Measurements from ENCODE around the gene MGARP.
"Not testable (repeated sequence)": the region's sequence is repeated elsewhere in the genome, so short reads cannot be mapped to it uniquely, and the experiment has no call there.

MGARP gene

GRCh38 chr4:139315221-139315675 lies 35.2 kb upstream of the MGARP start:
- Histone ChIP-seq H3K4ac (ENCODE audit: low read depth, low read length) (peak overlapping the region; percentile 95), H3K79me2 (ENCODE audit: control insufficient read depth, insufficient read depth, low read length, poor library complexity) (peaks cover 11% of the 10 kb centered on the region), H2BK5ac (ENCODE audit: low read depth, low read length, poor library complexity) (no peak overlapping the region), H2AFZ (ENCODE audit: insufficient read depth, low read length, poor library complexity) (no peak overlapping the region), H3K27me3 (ENCODE audit: insufficient read depth, low read length) (no peaks in the 10 kb centered on the region), H3K79me1 (ENCODE audit: low read length) (no peaks in the 10 kb centered on the region), H3K4me2 (ENCODE audit: low read length) (no peak overlapping the region), H3K23ac (ENCODE audit: low read length) (no peak overlapping the region), H2BK12ac (ENCODE audit: low read length) (no peak overlapping the region), H4K8ac (ENCODE audit: low read depth, low read length) (no peak overlapping the region), H4K12ac (ENCODE audit: low read depth, low read length) (no peak overlapping the region), H3K36me3 (ENCODE audit: control insufficient read depth in 1 of 2, insufficient read depth in 2 of 2, low read length in 2 of 2) (no peaks in the 10 kb centered on the region), H3K4me1 (ENCODE audit: control insufficient read depth in 1 of 2, insufficient read depth in 2 of 2, low read length in 2 of 2) (no peaks in the 10 kb centered on the region), H4K91ac (ENCODE audit: low read depth, low read length) (no peak overlapping the region), H3K27ac (ENCODE audit: low read depth, low read length) (no peak overlapping the region), H3K9me3 (ENCODE audit: insufficient read depth, low read depth, low read length) (no peaks in the 10 kb centered on the region), H3K4me3 (ENCODE audit: low read depth, low read length) (no peak overlapping the region), H2AK5ac (ENCODE audit: low read length) (no peak overlapping the region), H3K9ac (ENCODE audit: low read length) (no peak overlapping the region), H2BK120ac (ENCODE audit: insufficient read depth, low read length, poor library complexity) (no peak overlapping the region), H3K14ac (ENCODE audit: low read length) (no peak overlapping the region), H3K18ac (ENCODE audit: low read length) (peak overlapping the region; percentile 2)
- DNase-seq: no peak
- no CpG with 5 or more reads among the region's 13 CpGs for whole genome bisulfite sequencing (ENCODE audit: extremely low coverage, insufficient coverage, insufficient read length)

DNA sequence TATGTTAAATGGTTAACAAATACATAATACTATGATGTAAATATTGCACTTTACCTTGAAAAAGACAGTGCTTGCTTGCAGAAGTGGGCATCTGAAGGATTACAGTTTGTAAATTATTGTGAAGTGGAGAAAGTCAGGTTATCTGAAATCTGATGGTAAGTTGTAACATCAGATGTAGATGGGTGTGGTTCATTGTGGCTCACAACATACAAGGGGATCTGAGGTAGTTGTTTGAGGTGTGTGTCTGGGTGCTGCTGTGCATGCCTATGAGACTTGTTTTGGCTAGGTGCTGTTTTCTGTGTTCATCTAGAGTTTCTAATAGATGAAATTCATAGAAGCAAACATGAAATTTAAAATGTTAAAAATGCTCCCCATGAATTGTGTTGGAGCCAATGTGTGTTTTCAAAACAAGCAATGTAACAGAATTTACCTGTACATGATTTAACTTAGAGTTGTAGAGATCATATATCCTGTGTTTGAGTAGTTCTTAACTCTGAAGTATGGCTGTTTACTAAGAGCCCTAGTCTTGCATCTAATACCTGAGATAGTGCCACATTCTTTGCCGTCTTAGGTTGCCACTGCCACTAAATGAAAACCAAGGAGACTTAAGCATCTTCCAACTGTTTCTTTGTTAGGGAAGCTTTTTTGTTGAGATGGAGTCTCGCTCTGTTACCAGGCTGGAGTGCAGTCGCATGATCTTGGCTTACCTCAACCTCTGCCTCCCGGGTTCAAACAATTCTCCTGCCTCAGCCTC lies 34.2 kb upstream of the MGARP start:
- no peak overlapping the region for H3K23ac ChIP-seq (ENCODE audit: low read length)
- H3K27me3 ChIP-seq (ENCODE audit: insufficient read depth, low read length): no peaks in the 10 kb centered on the region
- no peaks in the 10 kb centered on the region for H3K36me3 ChIP-seq (ENCODE audit: control insufficient read depth in 1 of 2, insufficient read depth in 2 of 2, low read length in 2 of 2)
- H3K4me3 ChIP-seq (ENCODE audit: low read depth, low read length): no peak overlapping the region
- H3K14ac ChIP-seq (ENCODE audit: low read length): no peak overlapping the region
- H3K27ac ChIP-seq (ENCODE audit: low read depth, low read length): no peak overlapping the region
- no peak overlapping the region for H4K12ac ChIP-seq (ENCODE audit: low read depth, low read length)
- no peak overlapping the region for H2BK120ac ChIP-seq (ENCODE audit: insufficient read depth, low read length, poor library complexity)
- no peaks in the 10 kb centered on the region for H3K79me1 ChIP-seq (ENCODE audit: low read length)
- H4K8ac ChIP-seq (ENCODE audit: low read depth, low read length): no peak overlapping the region
- DNase-seq: no peak
- H2BK5ac ChIP-seq (ENCODE audit: low read depth, low read length, poor library complexity): no peak overlapping the region
- no peak overlapping the region for H2BK12ac ChIP-seq (ENCODE audit: low read length)
- H2AFZ ChIP-seq (ENCODE audit: insufficient read depth, low read length, poor library complexity): no peak overlapping the region
- H3K4me1 ChIP-seq (ENCODE audit: control insufficient read depth in 1 of 2, insufficient read depth in 2 of 2, low read length in 2 of 2): no peaks in the 10 kb centered on the region
- no peak overlapping the region for H3K4me2 ChIP-seq (ENCODE audit: low read length)
- peak overlapping the region; percentile 78 for H3K4ac ChIP-seq (ENCODE audit: low read depth, low read length)
- peaks cover 11% of the 10 kb centered on the region for H3K79me2 ChIP-seq (ENCODE audit: control insufficient read depth, insufficient read depth, low read length, poor library complexity)
- H2AK5ac ChIP-seq (ENCODE audit: low read length): no peak overlapping the region
- H3K9me3 ChIP-seq (ENCODE audit: insufficient read depth, low read depth, low read length): no peaks in the 10 kb centered on the region
- H3K18ac ChIP-seq (ENCODE audit: low read length): no peak overlapping the region
- no CpG with 5 or more reads among the region's 4 CpGs for WGBS (ENCODE audit: extremely low coverage, insufficient coverage, insufficient read length)
- H4K91ac ChIP-seq (ENCODE audit: low read depth, low read length): no peak overlapping the region
- no peak overlapping the region for H3K9ac ChIP-seq (ENCODE audit: low read length)

- not testable (repeated sequence) for H2BK12ac ChIP-seq (ENCODE audit: low read length); H3K14ac ChIP-seq (ENCODE audit: low read length); H3K79me1 ChIP-seq (ENCODE audit: low read length); H4K8ac ChIP-seq (ENCODE audit: low read depth, low read length); H2AFZ ChIP-seq (ENCODE audit: insufficient read depth, low read length, poor library complexity); H3K4me2 ChIP-seq (ENCODE audit: low read length); DNase-seq; H4K91ac ChIP-seq (ENCODE audit: low read depth, low read length); H2AK5ac ChIP-seq (ENCODE audit: low read length); H3K27me3 ChIP-seq (ENCODE audit: insufficient read depth, low read length); H3K9ac ChIP-seq (ENCODE audit: low read length); H3K23ac ChIP-seq (ENCODE audit: low read length); H3K27ac ChIP-seq (ENCODE audit: low read depth, low read length); H3K9me3 ChIP-seq (ENCODE audit: insufficient read depth, low read depth, low read length); H2BK120ac ChIP-seq (ENCODE audit: insufficient read depth, low read length, poor library complexity); H3K4me3 ChIP-seq (ENCODE audit: low read depth, low read length); H3K36me3 ChIP-seq (ENCODE audit: control insufficient read depth in 1 of 2, insufficient read depth in 2 of 2, low read length in 2 of 2); H2BK5ac ChIP-seq (ENCODE audit: low read depth, low read length, poor library complexity); H3K18ac ChIP-seq (ENCODE audit: low read length); H3K4me1 ChIP-seq (ENCODE audit: control insufficient read depth in 1 of 2, insufficient read depth in 2 of 2, low read length in 2 of 2); H4K12ac ChIP-seq (ENCODE audit: low read depth, low read length)
- peaks cover 10% of the 10 kb centered on the region for H3K79me2 ChIP-seq (ENCODE audit: control insufficient read depth, insufficient read depth, low read length, poor library complexity)
- WGBS (ENCODE audit: extremely low coverage, insufficient coverage, insufficient read length): no CpG with 5 or more reads among the region's 10 CpGs
- peak overlapping the region; percentile 24 for H3K4ac ChIP-seq (ENCODE audit: low read depth, low read length)
These were observed 33.4 kb upstream of the MGARP start for GRCh38 chr4:139313414-139313813.

DNA sequence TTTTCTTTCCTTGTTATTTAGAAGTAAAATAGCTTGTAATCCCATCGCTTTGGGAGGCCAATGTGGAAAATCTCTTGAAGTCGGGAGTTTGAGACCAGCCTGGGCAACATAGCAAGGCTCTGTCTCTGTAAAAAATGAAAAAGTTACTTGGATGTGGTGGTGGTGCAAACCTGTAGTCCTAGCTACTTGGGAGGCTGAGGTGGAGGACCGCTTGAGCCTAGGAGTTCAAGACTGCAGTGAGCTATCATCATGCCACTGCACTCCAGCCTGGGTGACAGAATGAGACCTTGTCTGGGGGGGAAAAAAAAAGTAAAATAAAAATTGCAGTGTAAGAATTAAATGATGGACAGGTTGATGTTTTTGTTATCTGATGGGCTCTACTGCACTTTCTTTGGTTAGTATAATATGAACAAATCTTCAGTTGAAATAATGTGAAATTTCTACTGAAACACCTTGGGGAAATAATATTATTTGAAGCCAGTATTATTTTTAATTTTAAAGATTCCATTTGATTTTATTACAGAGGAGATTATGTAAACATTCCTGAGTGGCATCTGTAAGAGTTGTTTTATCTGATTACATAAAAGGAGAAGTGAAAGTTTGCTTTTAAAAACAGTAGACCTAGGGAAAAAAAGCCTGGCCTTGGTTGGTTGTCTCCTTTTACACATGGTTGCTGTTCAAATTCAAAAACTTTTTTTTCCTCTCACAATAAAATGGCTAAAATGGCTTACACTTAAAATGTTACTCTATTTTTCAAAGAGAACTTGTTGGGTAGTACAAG lies 32.7 kb upstream of the MGARP start:
- Histone ChIP-seq H2BK5ac (ENCODE audit: low read depth, low read length, poor library complexity) (no peak overlapping the region), H3K79me1 (ENCODE audit: low read length) (no peaks in the 10 kb centered on the region), H3K4me1 (ENCODE audit: control insufficient read depth in 1 of 2, insufficient read depth in 2 of 2, low read length in 2 of 2) (no peaks in the 10 kb centered on the region), H4K91ac (ENCODE audit: low read depth, low read length) (no peak overlapping the region), H2AFZ (ENCODE audit: insufficient read depth, low read length, poor library complexity) (no peak overlapping the region), H4K8ac (ENCODE audit: low read depth, low read length) (no peak overlapping the region), H3K27me3 (ENCODE audit: insufficient read depth, low read length) (no peaks in the 10 kb centered on the region), H2AK5ac (ENCODE audit: low read length) (no peak overlapping the region), H3K23ac (ENCODE audit: low read length) (no peak overlapping the region), H3K9me3 (ENCODE audit: insufficient read depth, low read depth, low read length) (no peaks in the 10 kb centered on the region), H3K4ac (ENCODE audit: low read depth, low read length) (no peak overlapping the region), H3K36me3 (ENCODE audit: control insufficient read depth in 1 of 2, insufficient read depth in 2 of 2, low read length in 2 of 2) (peaks cover 0 to 3% of the 10 kb centered on the region in 2 experiments), H3K14ac (ENCODE audit: low read length) (no peak overlapping the region), H3K9ac (ENCODE audit: low read length) (no peak overlapping the region), H3K18ac (ENCODE audit: low read length) (no peak overlapping the region), H2BK12ac (ENCODE audit: low read length) (no peak overlapping the region), H3K79me2 (ENCODE audit: control insufficient read depth, insufficient read depth, low read length, poor library complexity) (peaks cover 10% of the 10 kb centered on the region), H3K4me3 (ENCODE audit: low read depth, low read length) (no peak overlapping the region), H3K4me2 (ENCODE audit: low read length) (no peak overlapping the region), H3K27ac (ENCODE audit: low read depth, low read length) (no peak overlapping the region), H2BK120ac (ENCODE audit: insufficient read depth, low read length, poor library complexity) (no peak overlapping the region), H4K12ac (ENCODE audit: low read depth, low read length) (no peak overlapping the region)
- DNase-seq: no peak
- no CpG with 5 or more reads among the region's 3 CpGs for WGBS (ENCODE audit: extremely low coverage, insufficient coverage, insufficient read length)

Measured in trophoblast cell (in vitro differentiated cells and primary cell).